GM12864 (cell line): ENCODE measurements around the gene HS6ST2.
A peak's percentile ranks its signal among the peaks of the same experiment; 100 is the strongest.

Experiments
- DNase-seq: peaks from one replicate; pipeline ENCODE4 v3.0.0-alpha.2; 2011; ENCODE audit warnings: low read depth
- H3K4me3 ChIP-seq: 2 replicates; pipeline ENCODE4 v1.5.1; 2011; ENCODE audit warnings: mild to moderate bottlenecking, low read depth, low read length, control low read depth
- CTCF ChIP-seq: IDR thresholded peaks from 2 replicates; pipeline ENCODE4 v1.5.1; 2011; ENCODE audit warnings: low read depth, mild to moderate bottlenecking, moderate library complexity, low read length, control low read depth, inconsistent platforms; ENCODE audit errors: missing control alignments

Gene HS6ST2

GRCh38 chrX:132618810-132619209, 339.6 kb downstream of the HS6ST2 start:
- H3K4me3 ChIP-seq: no peak overlapping the region
- TF ChIP-seq CTCF: no peak
- DNase-seq: no peak

GRCh38 chrX:132615391-132616131, 342.9 kb downstream of the HS6ST2 start:
- H3K4me3 ChIP-seq: no peak overlapping the region
- no peak for DNase-seq
- TF ChIP-seq CTCF: peak; percentile 47

DNA sequence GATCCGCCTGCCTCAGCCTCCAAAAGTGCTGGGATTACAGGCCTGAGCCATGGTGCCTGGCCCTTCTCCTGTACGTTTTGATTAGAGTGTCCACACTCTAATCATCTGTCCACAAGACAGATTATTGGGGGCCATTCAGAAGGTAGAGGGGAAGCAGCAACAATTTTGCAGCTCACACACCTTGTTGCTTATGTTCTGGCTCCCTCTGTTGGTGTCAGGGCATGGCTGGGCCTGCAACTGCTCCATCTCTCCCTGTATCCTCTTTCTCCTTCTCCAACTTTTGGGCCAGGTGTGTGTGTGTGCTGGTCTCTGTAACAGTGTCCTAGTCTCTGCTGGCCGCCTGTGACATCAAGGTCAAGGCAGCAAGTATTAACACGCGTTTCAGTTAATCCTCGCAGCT, 344.1 kb downstream of the HS6ST2 start:
- TF ChIP-seq CTCF: peak; percentile 29
- DNase-seq: no peak
- no peak overlapping the region for H3K4me3 ChIP-seq

- TF ChIP-seq CTCF: no peak
- no peak for DNase-seq
Measured at GRCh38 chrX:132613801-132614200, 344.6 kb downstream of the HS6ST2 start.

GRCh38 chrX:132612821-132613564, 345.4 kb downstream of the HS6ST2 start:
- peak; percentile 71 for TF ChIP-seq CTCF
- H3K4me3 ChIP-seq: no peak overlapping the region
- DNase-seq: no peak

More at GRCh38 chrX:132613801-132614200, 344.6 kb downstream of the HS6ST2 start:
- H3K4me3 ChIP-seq: no peak overlapping the region

GRCh38 chrX:132610536-132610935, 347.9 kb downstream of the HS6ST2 start:
- no peak for TF ChIP-seq CTCF
- DNase-seq: no peak
- H3K4me3 ChIP-seq: no peak overlapping the region
